Measurements from ENCODE around the gene SKI.

The SKI gene

DNA sequence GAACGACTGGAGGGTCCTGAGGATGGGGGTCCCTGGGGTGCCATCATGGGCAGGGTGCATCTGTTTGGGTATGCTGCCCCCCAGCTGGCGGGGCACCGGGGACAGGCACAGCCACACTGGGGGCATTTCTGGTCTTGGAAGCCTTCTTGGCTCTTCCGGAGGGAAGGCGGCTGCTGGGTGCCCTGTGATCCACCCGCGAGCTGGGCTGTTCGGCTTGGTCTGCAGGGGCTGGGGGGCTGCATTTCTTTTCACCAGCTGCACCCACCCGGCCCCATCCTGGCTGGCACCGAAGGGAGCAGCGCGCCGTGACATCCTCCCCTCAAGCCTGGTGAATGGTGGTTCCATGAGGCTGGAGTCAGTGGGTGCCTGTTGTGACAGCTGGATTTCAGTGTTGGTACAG, 45.7 kb upstream of the SKI start:
- in situ Hi-C loops (cut with HindIII; ENCODE audit: low sequenced_read_pairs) = no loop called here
- TF ChIP-seq, protein P1, sequence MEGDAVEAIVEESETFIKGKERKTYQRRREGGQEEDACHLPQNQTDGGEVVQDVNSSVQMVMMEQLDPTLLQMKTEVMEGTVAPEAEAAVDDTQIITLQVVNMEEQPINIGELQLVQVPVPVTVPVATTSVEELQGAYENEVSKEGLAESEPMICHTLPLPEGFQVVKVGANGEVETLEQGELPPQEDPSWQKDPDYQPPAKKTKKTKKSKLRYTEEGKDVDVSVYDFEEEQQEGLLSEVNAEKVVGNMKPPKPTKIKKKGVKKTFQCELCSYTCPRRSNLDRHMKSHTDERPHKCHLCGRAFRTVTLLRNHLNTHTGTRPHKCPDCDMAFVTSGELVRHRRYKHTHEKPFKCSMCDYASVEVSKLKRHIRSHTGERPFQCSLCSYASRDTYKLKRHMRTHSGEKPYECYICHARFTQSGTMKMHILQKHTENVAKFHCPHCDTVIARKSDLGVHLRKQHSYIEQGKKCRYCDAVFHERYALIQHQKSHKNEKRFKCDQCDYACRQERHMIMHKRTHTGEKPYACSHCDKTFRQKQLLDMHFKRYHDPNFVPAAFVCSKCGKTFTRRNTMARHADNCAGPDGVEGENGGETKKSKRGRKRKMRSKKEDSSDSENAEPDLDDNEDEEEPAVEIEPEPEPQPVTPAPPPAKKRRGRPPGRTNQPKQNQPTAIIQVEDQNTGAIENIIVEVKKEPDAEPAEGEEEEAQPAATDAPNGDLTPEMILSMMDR (IDR thresholded peaks at IDR 0.05; ENCODE audit: low read depth, low read length, missing control alignments) = no peak
- H3K4me3 ChIP-seq (ENCODE audit: low read depth, low read length) = no peak overlapping the region
- no peak for DNase-seq (ENCODE audit: low read depth)

DNA sequence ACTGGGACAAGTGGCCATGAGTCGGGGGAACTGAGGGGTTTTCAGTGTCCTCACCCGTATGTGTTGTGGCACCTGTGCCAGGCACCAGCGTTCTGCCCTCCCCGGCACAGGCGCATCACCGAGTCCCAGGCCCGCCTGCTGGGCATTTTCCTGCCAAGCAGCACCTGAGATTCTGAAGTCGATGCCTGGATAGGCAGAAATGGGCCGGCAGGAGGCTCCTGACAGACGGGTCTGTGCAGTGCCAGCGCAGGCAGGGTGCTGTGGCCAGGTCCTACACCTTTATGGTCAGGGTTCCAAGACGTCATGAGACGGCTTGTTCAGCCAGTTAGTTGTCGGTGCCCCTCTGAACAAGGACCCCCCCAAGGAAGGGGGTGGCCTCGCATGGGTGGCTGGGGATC, 44.2 kb upstream of the SKI start:
- in situ Hi-C loops (cut with HindIII; ENCODE audit: low sequenced_read_pairs) = no loop called here
- DNase-seq (ENCODE audit: low read depth) = no peak
- H3K4me3 ChIP-seq (ENCODE audit: low read depth, low read length) = no peak overlapping the region
- TF ChIP-seq, protein P1 (IDR thresholded peaks at IDR 0.05; ENCODE audit: low read depth, low read length, missing control alignments) = no peak

DNA sequence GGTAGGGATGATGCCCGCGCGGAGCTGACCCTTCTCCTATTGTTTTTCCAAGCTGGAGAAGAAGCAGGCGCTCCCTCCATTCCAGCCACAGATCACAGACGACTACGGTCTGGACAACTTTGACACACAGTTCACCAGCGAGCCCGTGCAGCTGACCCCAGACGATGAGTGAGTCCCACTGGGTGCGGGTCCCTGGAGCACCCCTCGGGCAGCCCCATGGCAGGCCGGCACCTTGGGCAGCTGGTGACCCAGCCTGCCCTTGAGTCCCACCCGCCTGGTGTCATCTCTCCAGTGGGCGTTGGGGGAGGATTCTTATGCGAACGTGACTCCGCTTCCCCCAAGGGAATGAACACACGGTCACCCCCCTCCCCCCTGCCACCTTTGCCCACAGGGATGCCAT, 43.6 kb upstream of the SKI start:
- TF ChIP-seq, protein P1 (IDR thresholded peaks at IDR 0.05; ENCODE audit: low read depth, low read length, missing control alignments) = no peak
- no peak for DNase-seq (ENCODE audit: low read depth)
- in situ Hi-C loops (cut with HindIII; ENCODE audit: low sequenced_read_pairs) = no loop called here
- H3K4me3 ChIP-seq (ENCODE audit: low read depth, low read length) = no peak overlapping the region

DNA sequence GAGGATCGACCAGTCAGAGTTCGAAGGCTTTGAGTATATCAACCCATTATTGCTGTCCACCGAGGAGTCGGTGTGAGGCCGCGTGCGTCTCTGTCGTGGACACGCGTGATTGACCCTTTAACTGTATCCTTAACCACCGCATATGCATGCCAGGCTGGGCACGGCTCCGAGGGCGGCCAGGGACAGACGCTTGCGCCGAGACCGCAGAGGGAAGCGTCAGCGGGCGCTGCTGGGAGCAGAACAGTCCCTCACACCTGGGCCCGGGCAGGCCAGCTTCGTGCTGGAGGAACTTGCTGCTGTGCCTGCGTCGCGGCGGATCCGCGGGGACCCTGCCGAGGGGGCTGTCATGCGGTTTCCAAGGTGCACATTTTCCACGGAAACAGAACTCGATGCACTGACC, 43.2 kb upstream of the SKI start:
- H3K4me3 ChIP-seq (ENCODE audit: low read depth, low read length) = no peak overlapping the region
- no peak for DNase-seq (ENCODE audit: low read depth)
- TF ChIP-seq, protein P1 (IDR thresholded peaks at IDR 0.05; ENCODE audit: low read depth, low read length, missing control alignments) = no peak
- in situ Hi-C loops (cut with HindIII; ENCODE audit: low sequenced_read_pairs) = no loop called here

DNA sequence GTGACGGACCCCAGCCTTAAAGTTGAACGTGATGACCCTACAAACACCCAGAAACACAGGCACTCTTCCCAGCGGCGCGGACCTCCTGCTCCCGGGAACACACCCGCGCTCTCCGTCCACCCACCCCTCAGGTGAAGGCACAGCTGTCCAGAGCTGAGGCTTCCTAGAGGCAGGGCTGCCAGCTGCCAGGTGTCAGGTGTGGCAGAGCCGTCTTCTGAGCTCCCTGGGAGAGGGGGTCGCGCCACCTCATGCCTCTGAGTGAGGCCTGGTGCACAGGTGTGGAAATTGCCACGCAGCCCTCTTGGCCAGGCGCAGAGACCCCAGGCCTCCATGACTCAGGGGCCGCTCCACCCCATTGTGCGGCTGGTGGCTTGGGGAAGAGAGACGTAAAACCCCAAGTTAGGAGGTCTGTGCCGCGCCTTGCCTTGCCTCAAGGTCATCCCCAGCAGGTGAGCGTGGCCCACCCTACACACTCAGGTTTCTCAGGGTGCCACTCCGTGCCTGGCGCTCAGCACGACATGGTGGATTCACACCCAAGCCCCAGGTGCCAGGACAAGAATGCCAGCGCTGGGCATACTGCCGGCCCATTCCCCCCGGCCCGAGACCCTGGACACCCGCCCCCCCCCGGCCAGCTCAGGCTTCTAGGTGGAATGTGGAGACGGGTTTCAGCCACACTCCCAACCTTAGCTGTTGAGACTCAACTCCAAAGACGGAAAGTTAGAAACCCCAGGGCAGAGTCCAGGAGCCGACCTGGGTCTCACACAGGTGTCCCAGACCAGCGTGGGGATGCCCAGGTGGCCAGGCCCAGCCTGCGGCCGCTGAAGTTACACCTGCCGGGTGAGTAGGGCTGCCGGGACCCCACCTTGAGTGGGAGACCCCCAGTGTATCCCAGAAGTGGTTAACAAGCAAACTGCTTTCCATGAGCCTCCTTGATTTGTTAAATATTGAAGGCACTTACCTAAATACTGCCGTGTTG, 42.0 kb upstream of the SKI start:
- DNase-seq (ENCODE audit: low read depth) = no peak
- TF ChIP-seq, protein P1 (IDR thresholded peaks at IDR 0.05; ENCODE audit: low read depth, low read length, missing control alignments) = no peak
- in situ Hi-C loops (cut with HindIII; ENCODE audit: low sequenced_read_pairs) = no loop called here
- H3K4me3 ChIP-seq (ENCODE audit: low read depth, low read length) = no peak overlapping the region

DNA sequence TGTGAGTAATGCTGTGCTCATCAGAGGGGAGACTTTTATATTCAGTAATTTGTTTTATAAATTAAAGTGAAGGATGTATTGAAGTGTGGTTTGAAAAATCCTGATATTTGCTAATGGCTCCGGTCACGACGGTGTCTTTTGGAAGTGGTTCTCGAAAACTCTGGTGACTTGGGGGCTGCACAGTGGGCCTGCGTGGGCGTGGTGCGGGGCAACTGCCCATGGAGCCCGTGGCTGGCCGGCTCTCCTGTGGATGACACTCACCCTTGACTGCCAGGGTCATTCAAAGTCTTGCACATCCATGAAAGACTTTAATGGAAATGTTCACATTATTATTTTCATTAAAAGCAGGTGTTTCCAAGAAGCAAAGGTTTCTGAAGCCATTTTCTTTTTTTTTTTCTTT, 41.2 kb upstream of the SKI start:
- in situ Hi-C loops (cut with HindIII; ENCODE audit: low sequenced_read_pairs) = no loop called here
- TF ChIP-seq, protein P1 (IDR thresholded peaks at IDR 0.05; ENCODE audit: low read depth, low read length, missing control alignments) = no peak
- H3K4me3 ChIP-seq (ENCODE audit: low read depth, low read length) = no peak overlapping the region
- no peak for DNase-seq (ENCODE audit: low read depth)

Measured in astrocyte of the cerebellum (primary cell).